H9 (cell line): ENCODE measurements around the gene SLC37A2. TPM values are rescaled to one million over a fixed set of nuclear protein-coding genes. Genes with fewer than 3 reads are reported as not detected.

Experiments
- DNase-seq: peaks from one replicate; pipeline ENCODE4 v3.0.0-alpha.2; 2017
- H2AFZ ChIP-seq: one replicate; pipeline ENCODE4 v1.6.1; 2013; ENCODE audit warnings: mild to moderate bottlenecking, low read length, control low read depth, moderate library complexity
- H2AK5ac ChIP-seq: 2 replicates; pipeline ENCODE4 v1.6.1; 2013; ENCODE audit warnings: low read length, control low read depth, mixed read lengths; ENCODE audit not compliant: insufficient read length
- H2BK120ac ChIP-seq: one replicate; pipeline ENCODE4 v1.6.1; 2013; ENCODE audit warnings: low read depth, mild to moderate bottlenecking, low read length, control low read depth, inconsistent platforms; ENCODE audit not compliant: poor library complexity, severe bottlenecking
- H2BK12ac ChIP-seq: 2 replicates; pipeline ENCODE4 v1.6.1; 2013; ENCODE audit warnings: low read length, control low read depth, mixed read lengths, low read depth; ENCODE audit not compliant: insufficient read length
- H2BK15ac ChIP-seq: 2 replicates; pipeline ENCODE4 v1.6.1; 2013; ENCODE audit warnings: low read depth, low read length, control low read depth
- H2BK20ac ChIP-seq: one replicate; pipeline ENCODE4 v1.6.1; 2013; ENCODE audit warnings: low read depth, mild to moderate bottlenecking, low read length, control low read depth, inconsistent platforms; ENCODE audit not compliant: poor library complexity, severe bottlenecking
- H2BK5ac ChIP-seq: 2 replicates; pipeline ENCODE4 v1.6.1; 2013; ENCODE audit warnings: low read length, control low read depth, mixed read lengths; ENCODE audit not compliant: insufficient read length
- H3K14ac ChIP-seq: 2 replicates; pipeline ENCODE4 v1.6.1; 2013; ENCODE audit warnings: low read length, control low read depth; ENCODE audit not compliant: insufficient read depth
- H3K18ac ChIP-seq: 2 replicates; pipeline ENCODE4 v1.6.1; 2013; ENCODE audit warnings: low read depth, mild to moderate bottlenecking, mixed read lengths, low read length, control low read depth; ENCODE audit not compliant: insufficient read length
- H3K23ac ChIP-seq: 2 replicates; pipeline ENCODE4 v1.6.1; 2013; ENCODE audit warnings: low read length, control low read depth, mixed read lengths, low read depth; ENCODE audit not compliant: insufficient read length
- H3K23me2 ChIP-seq: 2 replicates; pipeline ENCODE4 v1.6.1; 2013; ENCODE audit warnings: low read depth, mild to moderate bottlenecking, mixed read lengths, low read length, control low read depth; ENCODE audit not compliant: insufficient read length, poor library complexity, severe bottlenecking
- H3K27ac ChIP-seq: 2 replicates; pipeline ENCODE4 v1.5.1; 2013; ENCODE audit warnings: low read length, control low read depth, mixed read lengths, low read depth; ENCODE audit not compliant: insufficient read length
- H3K27me3 ChIP-seq: 2 replicates; pipeline ENCODE4 v1.6.1; 2013; ENCODE audit warnings: low read length, control low read depth, inconsistent platforms; ENCODE audit not compliant: insufficient read depth
- H3K4ac ChIP-seq: 2 replicates; pipeline ENCODE4 v1.6.1; 2013; ENCODE audit warnings: low read depth, mild to moderate bottlenecking, control low read depth, inconsistent platforms, low read length, moderate library complexity
- H3K4me1 ChIP-seq: 2 replicates; pipeline ENCODE4 v1.6.1; 2013; ENCODE audit warnings: low read length, control low read depth, inconsistent platforms; ENCODE audit not compliant: insufficient read depth
- H3K4me2 ChIP-seq: 2 replicates; pipeline ENCODE4 v1.6.1; 2013; ENCODE audit warnings: low read length, control low read depth, mixed read lengths; ENCODE audit not compliant: insufficient read length, insufficient read depth
- H3K56ac ChIP-seq: 2 replicates; pipeline ENCODE4 v1.6.1; 2013; ENCODE audit warnings: low read depth, mild to moderate bottlenecking, mixed read lengths, low read length, control low read depth; ENCODE audit not compliant: insufficient read length
- H3K79me1 ChIP-seq: 2 replicates; pipeline ENCODE4 v1.6.1; 2013; ENCODE audit warnings: low read depth, mild to moderate bottlenecking, moderate library complexity, low read length, control low read depth, inconsistent platforms; ENCODE audit not compliant: insufficient read depth, poor library complexity, severe bottlenecking
- H3K79me2 ChIP-seq: 2 replicates; pipeline ENCODE4 v1.6.1; 2013; ENCODE audit warnings: low read length, control low read depth, inconsistent platforms; ENCODE audit not compliant: insufficient read depth
- H3K9ac ChIP-seq: 2 replicates; pipeline ENCODE4 v1.6.1; 2013; ENCODE audit warnings: low read length, control low read depth, mixed read lengths; ENCODE audit not compliant: insufficient read length; ENCODE audit errors: extremely low read depth
- H3K9me3 ChIP-seq: one replicate; pipeline ENCODE4 v1.6.1; 2013; ENCODE audit warnings: low read depth, low read length, inconsistent platforms; ENCODE audit not compliant: control insufficient read depth
- H3T11ph ChIP-seq: one replicate; pipeline ENCODE4 v1.6.1; 2013; ENCODE audit warnings: mild to moderate bottlenecking, low read length, control low read depth, inconsistent platforms
- H4K20me1 ChIP-seq: one replicate; pipeline ENCODE4 v1.6.1; 2013; ENCODE audit not compliant: control insufficient read depth, insufficient read length, insufficient read depth
- H4K5ac ChIP-seq: 2 replicates; pipeline ENCODE4 v1.6.1; 2013; ENCODE audit warnings: low read depth, mild to moderate bottlenecking, mixed read lengths, low read length, control low read depth; ENCODE audit not compliant: insufficient read length
- H4K8ac ChIP-seq: replicated peaks from 2 replicates; pipeline ENCODE4 v1.6.1; 2013; ENCODE audit warnings: low read length, control low read depth, mixed read lengths, low read depth; ENCODE audit not compliant: insufficient read length
- H4K91ac ChIP-seq: 2 replicates; pipeline ENCODE4 v1.6.1; 2013; ENCODE audit warnings: low read depth, mild to moderate bottlenecking, moderate library complexity, mixed read lengths, low read length, control low read depth; ENCODE audit not compliant: insufficient read length
- H3K27ac Mint-ChIP-seq, 3 experiments: 2 replicates in 2 of 3; 3 replicates in 1 of 3; pipeline ENCODE4 v1.8.0; 2020 to 2021; ENCODE audit warnings: mixed read lengths in 3 of 3, mild to moderate bottlenecking in 1 of 3, moderate library complexity in 1 of 3
- H3K27me3 Mint-ChIP-seq: 2 replicates; pipeline ENCODE4 v1.8.0; 2021; ENCODE audit warnings: low read depth, mild to moderate bottlenecking, moderate library complexity, mixed read lengths
- H3K36me3 Mint-ChIP-seq, 3 experiments: 2 replicates in 2 of 3; 3 replicates in 1 of 3; pipeline ENCODE4 v1.8.0; 2020 to 2021; ENCODE audit warnings: low read depth in 3 of 3, mixed read lengths in 3 of 3; ENCODE audit not compliant: insufficient read depth in 1 of 3
- H3K4me1 Mint-ChIP-seq, 2 experiments: 2 replicates each; pipeline ENCODE4 v1.8.0; 2020; ENCODE audit warnings: mixed read lengths in 2 of 2
- H3K4me3 Mint-ChIP-seq, 2 experiments: 2 replicates in 1 of 2; 3 replicates in 1 of 2; pipeline ENCODE4 v1.8.0; 2020 to 2021; ENCODE audit warnings: mild to moderate bottlenecking in 2 of 2, mixed read lengths in 2 of 2, moderate library complexity in 1 of 2
- H3K9me3 Mint-ChIP-seq, 2 experiments: 2 replicates in 1 of 2; 3 replicates in 1 of 2; pipeline ENCODE4 v1.8.0; 2020; ENCODE audit warnings: mild to moderate bottlenecking in 2 of 2, mixed read lengths in 2 of 2, moderate library complexity in 1 of 2
- WGBS: extraction: QIAGEN DNeasy Blood & Tissue Kit; methylation state at CpG from one replicate; pipeline ENCODE4 v1.1.7; 2013; ENCODE audit warnings: missing lambda C conversion rate, low lambda C conversion rate, mixed read lengths; ENCODE audit not compliant: insufficient read length; ENCODE audit errors: extremely low coverage; 5-methylcytosine and 5-hydroxymethylcytosine counted together
- total RNA-seq: library from RNA; stranded (reverse); gene quantifications from 2 replicates; pipeline ENCODE4 v1.2.1, GENCODE V29; 2021
- TF ChIP-seq, protein P1 (sequence below): fragments of 200-600 bp; sonication (generic); conservative IDR thresholded peaks from 3 replicates; pipeline ENCODE4 v1.8.0; 2021; ENCODE audit warnings: antibody characterized with exemption, mild to moderate bottlenecking

SLC37A2 gene
- total RNA-seq, 1 experiment from 2014 or later: 1.2 TPM

DNA sequence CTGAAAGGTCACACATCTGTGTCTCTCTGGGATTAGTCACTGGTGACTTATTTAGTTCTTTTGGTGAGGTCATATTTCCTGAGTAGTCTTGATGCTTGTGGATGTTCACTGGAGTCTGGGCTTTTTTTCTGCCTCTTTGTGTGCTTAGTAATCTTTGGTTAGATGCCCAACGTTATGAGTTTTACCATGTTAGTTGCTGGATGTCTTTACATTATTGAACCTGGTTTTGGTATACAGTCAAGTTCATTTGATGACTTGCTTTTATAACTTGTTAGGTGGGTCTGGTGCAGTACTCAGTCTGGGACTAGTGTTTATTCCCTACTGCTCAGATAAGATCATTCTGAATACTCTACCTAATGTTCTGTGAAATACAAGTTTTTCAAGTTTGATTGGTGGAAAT is 26.2 kb upstream of the SLC37A2 start:
- Histone ChIP-seq H3T11ph (no peak overlapping the region), H2AK5ac (no peak overlapping the region), H3K9ac (no peak overlapping the region), H2BK12ac (no peak overlapping the region), H3K23me2 (no peaks in the 10 kb centered on the region), H4K5ac (no peak overlapping the region), H3K4me1 (no peaks in the 10 kb centered on the region), H3K14ac (no peak overlapping the region), H2BK120ac (no peak overlapping the region), H3K27me3 (no peaks in the 10 kb centered on the region), H3K4ac (no peak overlapping the region), H3K18ac (no peak overlapping the region), H2BK5ac (no peak overlapping the region), H2BK20ac (no peak overlapping the region), H3K79me1 (no peaks in the 10 kb centered on the region), H3K79me2 (no peaks in the 10 kb centered on the region), H4K91ac (no peak overlapping the region), H3K23ac (no peak overlapping the region), H3K27ac (no peak overlapping the region), H3K56ac (no peak overlapping the region), H2BK15ac (no peak overlapping the region), H3K9me3 (no peaks in the 10 kb centered on the region), H2AFZ (no peak overlapping the region), H4K20me1 (no peaks in the 10 kb centered on the region), H3K4me2 (no peak overlapping the region), H4K8ac (no peak overlapping the region)
- Mint-ChIP-seq H3K27ac (no peak overlapping the region), H3K4me3 (no peak overlapping the region), H3K27me3 (no peaks in the 10 kb centered on the region), H3K4me1 (0 out of 4 replicates have a peak, but pooled peaks cover 0 to 2% of the 10 kb centered on the region in 2 experiments), H3K36me3 (peaks cover 0 to 12% (median 11%) of the 10 kb centered on the region in 3 experiments; a peak in 5 of 7 replicates), H3K9me3 (peaks cover 18% of the 10 kb centered on the region in 2 experiments; a peak in 4 of 5 replicates)
- TF ChIP-seq, protein P1, sequence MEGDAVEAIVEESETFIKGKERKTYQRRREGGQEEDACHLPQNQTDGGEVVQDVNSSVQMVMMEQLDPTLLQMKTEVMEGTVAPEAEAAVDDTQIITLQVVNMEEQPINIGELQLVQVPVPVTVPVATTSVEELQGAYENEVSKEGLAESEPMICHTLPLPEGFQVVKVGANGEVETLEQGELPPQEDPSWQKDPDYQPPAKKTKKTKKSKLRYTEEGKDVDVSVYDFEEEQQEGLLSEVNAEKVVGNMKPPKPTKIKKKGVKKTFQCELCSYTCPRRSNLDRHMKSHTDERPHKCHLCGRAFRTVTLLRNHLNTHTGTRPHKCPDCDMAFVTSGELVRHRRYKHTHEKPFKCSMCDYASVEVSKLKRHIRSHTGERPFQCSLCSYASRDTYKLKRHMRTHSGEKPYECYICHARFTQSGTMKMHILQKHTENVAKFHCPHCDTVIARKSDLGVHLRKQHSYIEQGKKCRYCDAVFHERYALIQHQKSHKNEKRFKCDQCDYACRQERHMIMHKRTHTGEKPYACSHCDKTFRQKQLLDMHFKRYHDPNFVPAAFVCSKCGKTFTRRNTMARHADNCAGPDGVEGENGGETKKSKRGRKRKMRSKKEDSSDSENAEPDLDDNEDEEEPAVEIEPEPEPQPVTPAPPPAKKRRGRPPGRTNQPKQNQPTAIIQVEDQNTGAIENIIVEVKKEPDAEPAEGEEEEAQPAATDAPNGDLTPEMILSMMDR: no peak
- no peak for DNase-seq
- no CpG with 5 or more reads among the region's 1 CpG for WGBS
